GM18858 (cell line): Measurements from ENCODE around the gene SGCD.
"Not testable (repeated sequence)": the region's sequence is repeated elsewhere in the genome, so short reads cannot be mapped to it uniquely, and the experiment has no call there.

Source experiments
- ATAC-seq: cut with Tn5 transposase; IDR thresholded peaks from one replicate; pipeline ENCODE4 v1.9.1; 2021; ENCODE audit not compliant: unreplicated experiment

SGCD gene

GRCh38 chr5:156552855-156553358 lies 225.9 kb downstream of the SGCD start:
- ATAC-seq = no peak

DNA sequence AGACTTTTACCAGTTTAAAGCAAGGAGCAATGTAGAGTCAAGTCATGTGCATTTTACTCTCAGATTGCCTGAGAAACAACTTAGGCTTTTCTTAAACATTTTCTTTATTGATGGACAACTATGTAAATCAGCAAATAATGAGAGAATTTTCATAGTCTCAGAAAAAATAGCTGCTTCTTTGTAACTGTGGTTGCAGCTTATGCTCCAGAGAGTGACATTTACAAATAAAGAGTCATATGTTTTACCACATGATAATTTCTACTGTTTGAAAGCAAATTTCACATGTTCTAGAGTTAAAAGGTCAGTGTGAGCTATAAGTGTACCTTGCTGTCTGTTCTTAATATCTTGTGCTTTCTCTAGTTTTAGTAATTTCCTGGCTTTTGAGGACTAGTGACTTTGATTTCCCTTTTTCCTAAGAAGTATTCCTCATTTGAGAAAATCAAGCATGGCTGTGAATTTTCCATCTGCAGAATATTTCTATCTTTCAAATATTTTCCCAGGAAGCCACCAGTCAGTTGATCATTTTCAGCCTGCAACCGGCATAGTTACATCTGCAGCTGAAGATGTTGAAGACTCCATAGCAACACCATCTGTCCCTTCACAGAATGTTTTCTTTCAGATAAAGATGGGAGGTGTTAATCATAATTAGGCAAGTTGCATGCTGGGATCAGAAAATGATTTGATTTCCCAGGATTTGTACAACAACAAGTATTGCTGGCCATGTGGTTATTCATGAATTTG lies 229.9 kb downstream of the SGCD start:
- ATAC-seq = no peak

- ATAC-seq = no peak
Measured at GRCh38 chr5:156560002-156560401, 233.0 kb downstream of the SGCD start.

DNA sequence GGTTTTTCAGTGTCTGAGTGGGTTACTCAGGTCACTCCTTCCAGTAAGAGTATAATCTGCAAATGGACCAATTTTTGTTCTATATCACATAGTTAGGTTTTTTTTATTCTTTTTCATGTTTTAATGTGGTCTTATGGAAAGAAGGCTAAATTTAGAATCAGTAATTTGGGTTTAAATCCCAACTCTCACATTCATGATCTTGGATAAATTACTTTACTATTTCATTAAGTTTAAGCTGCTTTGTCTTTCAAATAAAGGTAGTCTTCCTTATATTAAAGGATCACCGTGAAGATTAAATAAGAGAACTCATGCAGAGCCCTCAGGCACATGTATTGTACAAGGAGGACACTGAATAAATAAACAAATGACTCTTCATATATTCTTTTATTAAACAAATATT lies 234.7 kb downstream of the SGCD start:
- ATAC-seq = no peak

DNA sequence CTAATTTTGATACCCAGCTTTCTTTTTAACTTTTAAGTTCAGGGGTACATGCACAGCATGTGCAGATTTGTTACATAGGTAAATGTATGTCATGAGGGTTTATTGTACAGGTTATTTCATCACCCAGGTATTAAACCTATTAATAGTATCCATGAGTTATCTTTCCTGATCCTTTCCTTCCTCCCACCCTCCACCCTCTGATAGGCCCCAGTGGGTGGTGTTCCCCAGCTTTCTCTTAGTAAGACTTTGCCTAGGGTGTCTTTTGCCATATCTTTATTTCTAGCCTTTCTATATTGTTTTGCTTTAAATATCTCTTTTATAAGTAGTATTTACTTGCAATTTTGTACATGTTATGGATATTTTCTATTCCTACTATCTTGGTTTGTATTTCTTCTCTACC lies 243.7 kb downstream of the SGCD start:
- no peak for ATAC-seq

- no peak for ATAC-seq
Measured at GRCh38 chr5:156581725-156582124, 254.8 kb downstream of the SGCD start.

DNA sequence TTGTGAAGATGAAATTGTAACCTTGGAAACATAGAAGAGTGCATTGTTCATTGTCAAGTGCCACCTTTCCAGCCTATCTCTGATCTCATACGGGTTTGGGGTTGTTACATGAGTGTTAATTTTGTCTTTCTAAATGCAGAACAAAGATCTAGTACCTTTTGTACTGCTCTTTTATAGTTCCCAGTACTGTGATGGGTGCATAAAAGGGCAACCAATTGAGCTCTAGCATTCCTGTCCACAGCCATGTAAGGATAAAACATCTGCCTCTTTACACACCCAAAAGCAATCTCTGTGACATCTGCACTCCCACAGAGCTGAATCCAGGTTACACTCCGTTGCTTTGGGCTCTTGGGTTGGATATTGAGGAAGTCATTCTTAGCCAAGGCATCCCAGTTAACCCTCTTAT lies 255.2 kb downstream of the SGCD start:
- no peak for ATAC-seq

DNA sequence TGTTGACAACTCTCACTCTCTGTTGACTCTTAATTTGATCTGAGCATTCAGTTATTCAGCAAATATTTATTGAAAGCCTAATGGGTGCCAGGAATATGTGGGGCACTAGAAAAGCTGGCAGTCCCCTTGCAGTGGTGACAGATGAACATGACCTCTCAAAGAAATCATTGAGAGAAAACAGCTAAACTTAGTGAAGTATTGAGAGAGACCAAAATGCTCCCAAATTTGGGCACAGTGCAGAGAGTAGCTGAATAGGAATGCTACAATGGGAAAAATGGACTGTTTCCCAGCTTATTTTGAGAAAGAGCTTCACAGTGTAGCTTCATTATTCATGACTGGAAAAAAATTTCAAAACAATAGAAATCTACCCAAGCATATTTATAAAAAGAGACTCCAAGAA lies 257.9 kb downstream of the SGCD start:
- no peak for ATAC-seq

DNA sequence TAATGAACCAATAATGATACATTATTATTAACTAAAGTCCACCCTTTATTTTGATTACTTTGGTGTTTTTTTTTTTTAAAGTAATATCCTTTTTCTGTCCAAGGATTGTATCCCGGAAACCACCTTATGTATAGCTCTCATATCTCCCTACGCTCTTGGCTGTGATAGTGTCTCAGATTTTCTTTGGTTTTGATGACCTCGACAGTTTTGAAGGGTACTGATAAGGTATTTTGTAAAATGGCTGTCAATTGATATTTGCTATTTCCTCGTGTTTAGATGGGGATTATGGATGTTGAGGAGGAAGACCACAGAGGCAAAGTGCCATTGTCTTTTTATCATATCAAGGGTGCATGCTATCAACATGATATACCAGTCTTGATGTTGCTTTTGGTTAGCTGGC lies 259.0 kb downstream of the SGCD start:
- no peak for ATAC-seq

GRCh38 chr5:156587012-156587411 lies 260.0 kb downstream of the SGCD start:
- ATAC-seq = no peak

- ATAC-seq = no peak
Measured at GRCh38 chr5:156588306-156588705, 261.3 kb downstream of the SGCD start.

DNA sequence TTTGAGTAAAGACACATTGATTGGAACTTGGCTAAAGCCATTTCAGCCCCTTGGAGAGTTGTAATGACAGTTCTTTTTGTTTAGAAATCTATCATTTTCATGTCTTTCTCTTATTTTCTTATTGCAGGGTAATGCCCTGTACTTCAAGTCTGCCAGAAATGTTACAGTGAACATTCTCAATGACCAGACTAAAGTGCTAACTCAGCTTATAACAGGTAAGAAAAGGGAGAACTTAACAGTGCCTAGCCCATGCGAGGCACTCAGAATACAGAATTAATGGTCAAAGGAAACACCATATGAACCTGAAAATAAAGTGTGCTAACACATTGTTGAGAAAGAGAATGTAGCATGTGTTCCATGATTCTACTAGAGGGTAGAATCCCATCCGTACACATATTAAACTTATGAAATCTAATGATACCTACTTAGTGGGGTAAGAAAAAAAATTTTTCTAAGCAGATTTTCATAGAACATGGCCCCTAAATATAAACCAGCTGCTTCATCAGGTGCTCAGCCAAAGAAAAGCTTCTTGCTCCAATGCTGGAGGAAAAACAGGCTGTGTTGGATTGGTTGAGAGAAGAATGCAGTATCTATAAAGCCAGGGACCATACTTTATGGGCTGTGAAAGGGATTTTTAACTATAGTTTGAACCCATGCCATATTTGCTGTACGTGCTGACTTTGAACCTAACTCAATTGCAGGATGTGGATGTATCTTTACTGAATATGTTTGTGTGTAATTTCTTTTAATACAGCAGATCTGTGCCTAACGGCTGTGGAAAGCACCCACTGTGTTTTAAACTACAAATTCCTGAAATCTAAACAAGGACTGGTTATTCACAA lies 262.4 kb downstream of the SGCD start:
- no peak for ATAC-seq

DNA sequence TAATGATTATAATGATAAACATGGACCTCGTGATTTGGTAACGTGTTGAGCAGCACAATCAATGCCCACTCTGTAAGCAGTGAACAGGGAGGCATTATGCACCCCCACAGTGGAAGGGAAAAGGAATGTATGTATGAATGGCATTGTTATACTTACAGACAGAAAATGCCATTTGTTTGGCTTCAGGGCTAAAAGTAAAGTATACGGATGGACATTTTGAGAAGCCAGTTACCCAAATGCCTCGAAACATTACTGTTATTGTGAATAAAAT lies 262.9 kb downstream of the SGCD start:
- no peak for ATAC-seq

DNA sequence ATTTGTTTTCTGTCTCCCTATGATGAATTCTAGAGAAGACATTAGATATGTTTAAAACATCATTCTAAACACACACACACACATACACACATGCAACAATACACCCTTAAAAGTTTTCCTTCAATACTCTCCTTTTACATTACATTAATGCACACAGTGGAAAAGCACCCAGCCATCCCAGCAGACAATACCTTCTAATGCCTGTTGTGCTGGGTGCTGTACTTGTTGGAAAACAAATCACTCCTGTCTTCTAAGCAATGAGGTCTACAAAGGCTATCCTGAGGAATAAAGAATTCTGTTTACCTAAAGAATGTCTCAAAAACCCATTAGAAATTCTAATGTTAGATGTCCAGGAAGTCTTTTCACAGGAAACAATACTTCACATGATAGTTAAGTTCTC lies 264.0 kb downstream of the SGCD start:
- no peak for ATAC-seq

- no peak for ATAC-seq
Measured at GRCh38 chr5:156591631-156592030, 264.7 kb downstream of the SGCD start.

GRCh38 chr5:156593546-156593945 lies 266.6 kb downstream of the SGCD start:
- ATAC-seq = no peak

GRCh38 chr5:156594406-156594805 lies 267.4 kb downstream of the SGCD start:
- no peak for ATAC-seq

GRCh38 chr5:156595132-156595787 lies 268.3 kb downstream of the SGCD start:
- ATAC-seq = no peak

GRCh38 chr5:156597276-156597675 lies 270.3 kb downstream of the SGCD start:
- no peak for ATAC-seq

GRCh38 chr5:156598964-156599363 lies 272.0 kb downstream of the SGCD start:
- no peak for ATAC-seq

DNA sequence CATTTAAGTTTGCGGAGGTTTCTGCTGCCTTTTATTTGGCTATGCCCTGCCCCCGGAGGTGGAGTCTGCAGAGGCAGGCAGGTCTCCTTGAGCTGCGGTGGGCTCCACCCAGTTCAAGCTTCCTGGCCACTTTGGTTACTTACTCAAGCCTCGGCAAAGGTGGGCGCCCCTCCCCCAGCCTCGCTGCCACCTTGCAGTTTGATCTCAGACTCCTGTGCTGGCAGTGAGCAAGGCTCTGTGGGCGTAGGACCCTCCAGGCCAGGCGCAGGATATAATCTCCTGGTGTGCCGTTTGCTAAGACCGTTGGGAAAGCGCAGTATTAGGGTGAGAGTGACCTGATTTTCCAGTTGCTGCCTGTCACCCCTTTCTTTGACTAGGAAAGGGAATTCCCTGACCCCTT lies 283.6 kb downstream of the SGCD start:
- not testable (repeated sequence) for ATAC-seq

DNA sequence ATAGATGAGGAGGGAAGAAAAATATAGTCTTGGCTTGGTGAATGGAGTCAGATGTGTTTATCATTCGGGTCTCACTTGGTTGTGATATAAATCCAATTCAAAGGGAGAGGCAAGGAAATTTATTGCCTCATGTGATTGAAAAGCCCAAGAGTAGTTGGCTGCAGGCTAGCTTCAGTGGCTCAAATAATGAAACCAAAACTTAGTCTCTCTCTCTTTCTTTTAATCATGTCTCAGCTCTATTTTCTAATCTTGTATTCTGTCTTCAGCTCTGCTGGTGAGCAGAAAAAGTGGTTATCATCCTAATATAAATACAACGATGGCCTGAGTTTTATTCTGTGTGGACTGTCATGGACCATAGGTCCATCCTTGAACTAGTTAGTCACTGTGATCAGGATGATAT lies 288.9 kb downstream of the SGCD start:
- ATAC-seq = no peak
